NCI-H345 treated with DMSO at 0.1 percent for 48 hours (cell line): ENCODE data around the gene LRRC45.

Experiments
- DNase-seq: peaks from one replicate; lab custom pipeline; 2025; ENCODE audit not compliant: unreplicated experiment; lab: John Stamatoyannopoulos, UW

LRRC45 gene

DNA sequence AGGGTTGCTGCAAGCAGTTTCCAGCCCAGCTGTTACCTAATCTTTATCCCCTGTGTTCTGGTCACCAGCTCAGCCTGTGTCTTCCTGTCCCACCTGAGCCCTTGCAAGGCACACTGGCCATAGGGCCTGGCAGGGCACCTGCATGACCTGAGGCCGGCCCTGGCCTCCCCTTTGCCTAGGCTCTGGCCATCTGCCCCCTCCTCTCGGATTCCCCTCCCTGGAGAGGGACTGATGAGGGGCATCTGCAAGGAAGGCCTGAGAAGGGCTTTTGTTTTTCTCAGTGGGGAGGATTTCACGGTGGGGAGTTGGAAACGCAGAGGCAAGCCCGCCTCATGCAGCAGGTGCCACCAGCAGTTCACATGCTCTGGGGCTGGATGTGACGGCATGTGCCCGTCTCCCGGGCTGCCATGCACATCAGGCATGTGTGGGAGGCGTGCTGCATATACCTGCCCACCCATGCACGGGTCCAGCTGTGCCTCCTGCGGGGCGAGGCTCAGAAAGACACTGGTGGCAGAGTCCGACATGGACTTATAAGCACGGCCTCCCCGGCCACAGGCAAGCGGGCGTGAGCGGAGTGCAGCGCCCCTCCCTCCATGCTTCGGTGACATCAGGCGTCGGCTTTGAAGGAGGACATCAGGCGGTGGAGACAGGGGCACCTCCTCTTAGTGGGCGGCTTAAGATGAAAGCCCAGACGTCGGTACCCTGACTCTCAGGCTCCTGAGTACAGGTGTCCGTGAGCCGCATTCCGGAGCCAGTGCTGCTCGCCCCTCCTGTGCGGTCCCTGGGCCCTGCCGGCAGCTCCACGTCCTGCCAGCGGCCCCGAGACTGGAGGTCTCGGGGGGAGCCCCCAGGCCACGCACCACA is 29.1 kb upstream of the LRRC45 start:
- DNase-seq = no peak

DNA sequence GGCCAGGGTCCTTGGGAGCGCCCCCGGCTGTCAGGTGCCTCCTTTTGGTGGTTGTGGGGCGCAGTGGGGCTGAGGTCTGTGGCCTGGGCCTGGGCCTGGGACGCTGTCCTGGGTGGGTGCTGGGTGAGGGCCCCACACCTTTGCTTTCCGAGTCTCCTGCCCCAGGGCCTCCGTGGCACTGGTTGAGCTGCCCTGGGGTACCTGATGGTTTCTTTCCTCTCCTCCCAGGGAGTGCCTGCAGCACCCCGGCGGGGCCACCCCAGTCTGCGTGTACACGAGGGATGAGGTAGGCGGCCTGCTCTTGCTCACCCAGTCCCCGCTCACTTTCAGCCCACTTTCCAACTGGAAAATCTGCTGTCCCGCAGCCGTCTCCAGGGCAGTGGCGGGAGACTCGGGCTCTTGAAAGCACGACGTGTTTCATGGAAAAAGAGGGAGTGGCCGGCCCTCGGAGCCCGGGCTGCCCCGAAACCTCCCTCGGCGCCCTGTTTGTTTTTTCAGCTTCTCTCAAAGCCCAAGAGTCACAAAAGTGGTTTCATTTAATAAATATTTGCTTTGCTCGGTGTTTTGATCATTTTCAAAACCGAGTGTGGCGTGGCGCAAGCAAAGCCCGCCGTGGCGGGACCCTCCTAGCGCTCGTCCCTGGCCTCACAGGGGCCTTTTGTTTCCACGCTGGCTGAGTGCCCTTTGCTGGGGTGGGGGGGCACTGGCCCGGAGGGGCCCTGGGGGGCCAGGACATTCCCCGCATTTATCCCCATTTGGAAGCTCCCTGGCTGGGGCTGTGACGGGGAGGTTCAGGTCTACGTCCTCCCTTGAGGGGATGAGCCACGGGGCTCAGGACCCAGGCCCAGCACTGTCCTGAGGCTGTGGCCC is 28.3 kb upstream of the LRRC45 start:
- no peak for DNase-seq

DNA sequence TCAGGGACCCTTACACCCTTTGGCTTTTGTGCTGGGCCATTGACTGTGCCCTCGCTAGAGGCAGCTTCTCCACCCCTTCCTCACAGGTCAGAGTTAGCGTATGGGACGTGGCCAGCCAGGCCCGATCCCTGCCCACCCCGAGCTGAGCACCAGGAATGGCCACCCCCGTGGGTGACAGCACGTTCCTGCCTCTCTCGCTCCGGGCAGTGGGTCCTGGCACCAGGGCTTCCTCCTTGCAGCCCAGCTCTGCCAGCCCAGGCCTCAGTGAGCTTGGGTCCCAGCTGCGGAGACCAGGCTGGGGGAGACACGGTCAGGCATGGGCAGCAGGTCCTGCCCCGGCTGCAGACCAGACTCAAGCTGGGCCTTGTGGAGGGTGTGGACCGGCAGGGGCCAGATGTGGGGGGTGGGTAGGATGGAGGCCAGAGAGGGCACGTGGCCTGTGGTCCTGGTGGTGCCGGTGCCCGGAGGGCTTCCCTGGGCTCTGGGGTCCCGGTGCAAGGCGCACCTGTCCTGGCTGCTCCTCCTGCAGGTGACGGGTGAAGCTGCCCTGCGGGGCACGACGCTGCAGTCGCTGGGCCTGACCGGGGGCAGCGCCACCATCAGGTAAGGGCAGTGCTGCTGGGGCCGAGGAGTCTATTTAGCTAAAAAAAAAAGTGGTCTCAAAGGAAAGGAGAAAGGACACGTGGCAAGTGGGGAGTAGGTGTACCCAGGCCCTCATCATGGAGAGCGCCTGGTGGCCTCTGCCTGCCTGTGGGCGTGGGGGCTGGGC is 27.5 kb upstream of the LRRC45 start:
- DNase-seq = no peak

DNA sequence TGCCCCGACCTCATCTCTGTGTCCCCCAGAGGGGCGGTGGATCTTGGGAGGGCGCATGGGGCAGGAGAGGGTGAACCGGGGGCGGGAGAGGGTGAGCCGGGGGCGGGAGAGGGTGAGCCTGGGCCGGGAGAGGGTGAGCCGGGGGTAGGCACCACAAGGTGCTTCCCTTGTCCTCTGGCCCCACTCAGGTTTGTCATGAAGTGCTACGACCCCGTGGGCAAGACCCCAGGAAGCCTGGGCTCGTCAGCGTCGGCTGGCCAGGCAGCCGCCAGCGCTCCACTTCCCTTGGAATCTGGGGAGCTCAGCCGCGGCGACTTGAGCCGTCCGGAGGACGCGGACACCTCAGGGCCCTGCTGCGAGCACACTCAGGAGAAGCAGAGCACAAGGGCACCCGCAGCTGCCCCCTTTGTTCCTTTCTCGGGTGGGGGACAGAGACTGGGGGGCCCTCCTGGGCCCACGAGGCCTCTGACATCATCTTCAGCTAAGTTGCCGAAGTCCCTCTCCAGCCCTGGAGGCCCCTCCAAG is 26.8 kb upstream of the LRRC45 start:
- DNase-seq = no peak

DNA sequence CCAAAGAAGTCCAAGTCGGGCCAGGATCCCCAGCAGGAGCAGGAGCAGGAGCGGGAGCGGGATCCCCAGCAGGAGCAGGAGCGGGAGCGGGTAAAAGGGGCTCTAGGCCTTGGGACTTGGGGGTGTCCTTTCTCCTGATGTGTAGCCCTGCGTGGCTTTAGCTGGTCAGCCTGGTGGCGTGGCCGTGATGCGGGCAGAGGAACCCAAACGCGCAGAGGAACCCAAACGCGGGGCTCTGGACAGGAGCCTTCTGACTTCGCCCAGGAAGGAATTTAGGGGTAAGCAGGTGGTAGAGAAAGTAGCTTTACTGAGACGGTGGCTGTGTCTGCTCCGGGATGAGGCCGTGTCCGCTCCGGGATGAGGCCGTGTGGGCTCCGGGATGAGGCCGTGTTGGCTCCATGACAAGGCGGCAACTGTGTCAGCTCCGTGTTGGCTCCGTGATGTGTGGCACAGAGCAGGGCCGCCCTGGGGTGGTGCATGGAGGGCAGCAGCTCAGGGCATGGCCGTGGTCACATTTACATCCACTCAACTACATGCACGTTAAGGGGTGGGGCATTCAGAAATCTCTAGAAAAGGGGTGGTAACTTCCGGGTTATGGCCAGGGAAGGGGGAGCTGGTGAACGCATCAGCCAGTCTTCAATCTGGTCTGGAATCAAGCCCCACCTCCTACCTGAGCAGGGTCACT is 26.2 kb upstream of the LRRC45 start:
- no peak for DNase-seq

DNA sequence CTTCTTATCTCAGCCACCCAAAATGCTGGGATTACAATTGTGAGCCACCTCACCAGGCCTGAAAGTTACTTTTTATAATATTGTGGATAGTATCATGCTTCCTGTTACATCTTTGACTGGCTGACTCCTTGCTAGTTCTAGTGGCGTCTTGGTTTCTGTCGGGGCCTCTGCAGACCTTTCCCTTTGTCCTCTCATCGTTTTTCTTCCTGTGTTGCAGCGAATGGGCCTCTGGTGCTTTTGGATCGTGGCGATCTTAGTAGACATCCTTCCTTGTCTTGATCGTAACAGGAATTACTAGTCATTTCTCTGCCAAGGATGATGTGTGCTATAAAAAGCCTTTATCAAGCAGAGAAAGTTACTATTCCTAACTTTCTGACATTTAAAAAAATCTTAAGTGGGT is 24.9 kb upstream of the LRRC45 start:
- DNase-seq = no peak

DNA sequence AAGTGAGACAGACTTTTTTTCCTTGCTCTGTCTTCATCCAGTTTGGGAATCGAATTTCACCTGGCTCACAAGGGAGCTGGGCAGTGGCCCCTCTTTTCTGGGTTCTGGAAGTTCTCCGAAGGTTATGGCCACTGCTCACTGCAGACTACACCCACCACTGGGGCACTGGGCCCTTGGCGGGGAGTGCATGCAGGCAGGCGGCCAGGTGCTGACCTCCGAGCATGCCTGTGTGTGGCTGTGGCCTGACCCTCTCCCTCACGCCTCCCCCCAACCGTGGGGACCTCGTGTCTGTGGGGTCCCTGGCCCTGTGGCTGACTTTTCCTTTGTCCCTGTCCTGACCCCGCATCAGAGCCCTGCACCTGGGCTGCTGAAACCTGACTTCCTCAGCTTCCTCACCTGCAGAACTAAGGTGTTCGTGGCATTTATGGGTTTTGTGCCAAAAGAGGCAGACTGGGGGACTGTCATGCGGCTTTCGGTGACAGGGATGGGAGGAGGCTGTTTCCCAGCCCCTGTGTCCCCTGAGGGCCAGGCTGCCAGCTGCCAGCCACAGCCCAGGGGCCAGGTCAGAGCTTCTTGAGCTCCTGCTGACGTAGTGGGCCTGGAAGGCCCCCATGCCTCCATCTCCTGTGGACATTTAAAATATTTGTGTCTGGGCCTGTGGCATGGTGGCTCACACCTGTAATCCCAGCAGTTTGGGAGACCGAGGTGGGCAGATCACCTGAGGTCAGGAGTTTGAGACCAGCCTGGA is 24.2 kb upstream of the LRRC45 start:
- no peak for DNase-seq

DNA sequence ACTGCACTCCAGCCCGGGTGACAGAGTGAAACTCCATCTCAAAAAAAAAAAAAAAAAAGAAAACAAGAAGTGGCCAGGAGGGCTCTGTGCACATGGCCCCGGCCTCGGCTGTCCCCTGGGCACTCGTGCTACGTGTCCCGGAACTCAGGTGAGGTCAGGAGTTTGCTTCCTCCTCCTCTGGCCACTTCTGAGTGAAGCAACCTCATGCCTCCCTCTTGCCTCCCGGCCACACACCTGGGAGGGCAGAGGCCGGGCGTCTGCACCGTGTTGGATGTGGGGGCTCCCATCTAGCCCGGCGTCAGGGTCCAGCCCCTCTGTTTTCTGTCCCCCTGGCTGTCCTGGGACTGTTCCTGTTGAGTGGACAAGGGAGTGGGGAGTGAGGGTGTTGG is 23.5 kb upstream of the LRRC45 start:
- no peak for DNase-seq

DNA sequence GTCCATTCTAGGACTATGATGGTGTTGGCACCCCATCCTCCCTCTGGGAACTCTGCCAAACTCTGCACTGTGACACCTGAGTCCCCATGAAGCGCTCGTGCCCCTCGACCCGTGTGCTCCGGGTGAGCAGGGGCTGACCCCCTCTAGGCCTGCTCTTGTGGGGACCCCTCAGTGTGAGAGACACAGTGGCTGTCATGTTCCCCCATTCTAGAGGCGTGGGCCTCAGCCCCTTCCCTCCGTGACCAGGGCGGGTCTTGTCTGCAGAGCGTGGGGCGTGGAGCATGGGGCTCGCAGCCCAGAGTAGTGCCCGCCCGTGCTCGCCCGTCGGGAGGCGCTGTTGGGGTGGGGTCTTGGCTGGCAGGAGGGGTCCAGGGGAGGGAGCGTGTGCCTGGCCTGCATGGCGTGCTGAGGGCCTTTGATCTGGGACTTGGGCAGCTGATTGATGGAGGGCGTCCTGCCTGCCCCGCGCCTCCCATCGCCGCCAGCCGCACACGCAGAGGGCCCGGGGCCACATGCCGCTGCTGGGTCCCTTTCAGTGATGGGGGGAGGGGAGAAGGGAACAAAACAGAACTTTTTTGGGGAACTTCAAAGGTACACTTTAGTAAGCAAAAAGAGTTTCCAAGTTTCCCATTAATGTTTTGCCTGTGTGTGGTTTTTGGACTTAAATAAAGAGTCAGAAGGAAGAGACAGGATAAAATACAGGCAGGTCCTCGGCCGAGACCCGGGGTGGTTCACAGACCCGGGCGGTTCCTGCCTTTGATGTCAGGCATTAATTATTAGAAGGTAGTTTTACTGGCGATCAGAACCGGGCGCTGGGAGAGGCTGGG is 22.9 kb upstream of the LRRC45 start:
- no peak for DNase-seq

DNA sequence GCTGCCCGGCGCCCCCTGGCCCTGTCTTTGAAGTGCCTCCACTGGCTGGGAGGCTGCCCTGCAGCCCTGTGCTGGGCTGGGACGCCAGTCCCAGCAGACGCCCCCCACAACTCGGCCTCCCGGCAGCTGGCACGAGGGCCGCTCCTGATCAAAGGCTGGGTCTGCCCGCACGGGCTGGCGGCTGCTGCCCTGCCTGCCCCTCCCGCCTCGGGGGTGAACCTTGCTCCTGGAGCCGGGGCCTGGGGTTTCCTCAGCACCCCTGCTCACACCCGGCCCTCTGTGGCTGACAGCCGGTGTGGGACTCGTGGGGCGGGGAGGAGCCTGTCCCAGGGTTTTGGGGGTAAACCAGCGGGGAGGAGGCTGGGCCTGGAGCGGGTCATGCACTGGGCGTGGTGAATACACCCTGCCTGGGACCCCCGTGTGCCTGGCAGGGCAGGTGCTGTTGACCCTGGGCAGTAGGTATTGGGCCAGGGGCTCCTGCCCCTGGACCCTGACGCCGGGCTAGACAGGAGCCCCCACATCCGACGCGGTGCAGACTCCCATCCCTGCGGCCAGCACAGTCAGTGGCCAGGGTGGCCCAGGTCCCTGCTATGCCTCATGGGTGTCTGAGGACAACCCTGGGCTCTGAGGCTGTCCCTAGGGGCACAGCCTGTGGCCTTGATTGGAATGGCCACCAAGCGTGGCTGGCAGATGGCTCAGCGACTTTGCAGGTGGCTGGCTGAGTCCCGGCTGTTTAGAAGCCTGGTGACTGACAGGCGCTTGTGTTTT is 22.1 kb upstream of the LRRC45 start:
- DNase-seq = no peak

DNA sequence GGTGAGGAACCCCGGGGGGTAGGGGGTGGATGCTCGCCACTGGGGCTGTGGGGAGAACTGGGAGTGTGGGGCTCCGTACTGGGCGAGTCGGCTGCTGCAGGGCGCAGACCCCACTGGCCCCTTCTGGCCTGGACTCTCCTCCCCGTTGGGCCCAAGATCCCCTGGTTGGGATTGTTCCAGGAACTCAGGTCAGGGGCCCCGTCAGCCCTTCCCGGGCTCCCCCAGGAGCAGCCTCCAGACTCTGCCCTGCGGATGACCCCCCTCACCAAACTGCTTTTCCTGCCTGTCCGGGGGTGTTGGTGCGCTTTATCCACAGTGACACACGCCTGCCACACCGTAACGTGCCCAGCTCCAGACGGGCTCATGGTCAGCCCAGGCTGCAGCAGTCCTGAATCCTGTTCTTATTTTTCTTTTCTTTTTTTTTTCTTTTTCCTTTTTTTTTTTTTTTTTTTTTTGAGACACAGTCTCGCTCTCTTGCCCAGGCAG is 21.5 kb upstream of the LRRC45 start:
- no peak for DNase-seq

DNA sequence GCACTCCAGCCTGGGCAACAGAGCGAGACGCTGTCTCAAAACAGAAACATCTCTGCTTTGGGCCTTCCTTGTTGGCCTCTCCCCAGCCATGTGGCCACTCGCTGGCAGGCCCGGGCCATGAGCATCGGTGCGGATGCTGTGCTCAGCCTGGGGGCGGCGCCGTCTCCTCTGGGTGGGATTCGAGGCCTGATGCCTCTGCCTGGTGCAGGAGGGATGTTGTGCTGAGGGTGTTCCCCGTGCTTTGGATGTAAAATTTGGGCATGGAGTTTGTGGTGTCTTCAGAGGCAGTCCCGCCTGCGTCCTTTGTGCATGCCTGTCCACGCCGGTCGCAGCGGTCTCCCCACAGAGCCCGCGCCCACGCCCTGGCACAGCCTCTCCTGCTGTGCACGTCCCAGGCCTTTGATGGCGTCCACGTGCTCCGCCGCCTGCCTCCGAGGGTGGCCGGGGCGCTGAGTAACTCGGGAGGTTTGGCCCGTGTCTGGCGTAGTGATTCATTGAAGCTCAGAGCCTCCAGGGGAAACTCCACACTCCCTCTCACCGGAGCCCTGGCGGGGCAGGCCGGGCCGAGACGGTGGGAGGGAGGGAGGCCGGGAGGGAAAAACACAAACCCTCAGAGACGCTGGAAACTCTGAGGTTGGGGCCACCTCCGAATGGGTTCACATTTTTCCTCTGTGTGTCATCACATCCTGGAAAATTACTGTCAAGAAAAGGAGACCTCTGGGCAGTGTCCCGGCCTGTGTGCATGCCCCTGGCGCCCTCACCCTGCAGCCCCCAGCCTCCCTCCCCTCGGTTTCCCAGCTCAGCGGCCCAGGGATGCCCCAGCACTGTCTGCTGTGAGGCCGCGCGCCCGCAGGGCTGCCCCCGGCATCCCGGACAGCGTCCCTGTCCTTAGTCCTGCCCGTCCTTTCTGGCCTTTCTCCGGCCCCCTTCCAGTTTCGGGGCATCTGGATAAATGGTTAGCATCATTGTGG is 19.4 kb upstream of the LRRC45 start:
- no peak for DNase-seq

DNA sequence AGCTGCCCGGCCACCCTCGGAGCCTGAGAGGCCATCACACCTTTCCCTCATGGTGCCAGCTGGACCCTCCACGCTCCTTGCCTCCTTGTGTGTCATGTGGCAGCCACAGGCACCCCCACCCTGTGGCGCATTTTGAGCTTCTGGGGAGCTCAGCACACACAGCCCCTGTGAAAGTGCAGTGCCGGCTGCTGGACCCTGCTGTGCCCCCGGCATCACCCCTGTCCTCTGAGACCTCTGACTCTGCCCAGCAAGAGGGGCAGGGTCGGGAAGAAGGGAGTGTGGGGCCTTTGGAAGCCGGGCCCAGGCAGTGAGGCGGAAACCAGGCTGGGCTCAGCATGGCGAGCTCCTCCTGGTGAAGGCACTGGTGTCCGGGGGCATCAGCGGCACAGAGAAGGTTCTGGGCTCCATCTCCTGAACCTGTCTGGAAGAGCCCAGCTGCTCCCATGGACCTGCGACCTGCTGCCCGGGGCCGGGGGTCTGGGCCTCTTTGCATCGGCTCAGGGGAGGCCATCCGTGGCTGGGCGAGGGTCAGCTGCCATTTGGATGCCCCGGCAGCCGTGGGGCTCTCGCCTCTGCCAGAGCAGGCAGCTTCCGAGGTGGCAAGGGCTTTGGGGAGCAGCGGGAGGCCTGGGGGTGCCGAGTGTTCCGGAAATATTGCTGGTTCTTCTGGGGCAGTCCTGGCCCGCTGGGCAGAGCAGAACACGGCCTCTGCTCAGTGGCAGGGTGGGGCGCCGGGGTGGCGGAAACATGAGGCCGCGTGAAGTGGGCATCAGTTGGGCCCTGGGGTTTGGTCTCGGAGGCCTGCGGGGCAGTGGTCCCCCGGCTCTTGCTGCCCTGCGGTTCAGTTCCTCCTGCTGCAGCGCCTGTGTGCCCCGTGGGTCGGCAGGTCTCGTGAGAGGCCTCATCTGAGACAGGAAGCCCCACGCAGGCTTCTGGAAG is 18.3 kb upstream of the LRRC45 start:
- no peak for DNase-seq

DNA sequence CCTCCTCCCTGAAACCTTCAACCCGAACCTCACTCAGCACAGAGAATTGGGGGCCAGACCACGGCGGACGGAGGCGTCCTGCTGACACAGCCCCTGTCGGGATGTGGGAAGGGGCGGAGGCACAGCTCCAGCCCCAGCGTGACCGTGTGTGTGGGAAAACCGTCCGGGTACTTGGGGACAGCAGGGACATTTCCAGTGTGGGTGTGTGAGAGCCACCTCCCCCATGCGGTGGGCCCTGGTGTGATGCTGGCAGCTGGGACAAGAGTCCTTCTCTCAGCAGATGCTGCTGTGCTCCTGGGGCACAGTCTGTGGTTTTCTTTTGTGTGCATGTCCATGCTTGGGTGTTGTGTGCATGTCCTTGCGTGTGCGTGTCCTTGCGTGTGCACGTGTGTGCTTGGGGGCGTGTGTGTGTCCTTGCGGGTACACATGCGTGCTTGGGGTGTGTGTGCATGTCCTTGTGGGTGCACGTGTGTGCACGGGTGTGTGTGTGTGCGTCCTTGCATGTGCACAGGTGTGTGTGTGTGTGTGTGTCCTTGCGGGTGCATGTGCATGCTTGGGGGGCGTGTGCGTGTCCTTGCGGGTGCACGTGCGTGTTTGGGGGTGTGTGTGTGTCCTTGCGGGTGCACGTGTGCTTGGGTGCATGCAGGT is 17.3 kb upstream of the LRRC45 start:
- DNase-seq = no peak

DNA sequence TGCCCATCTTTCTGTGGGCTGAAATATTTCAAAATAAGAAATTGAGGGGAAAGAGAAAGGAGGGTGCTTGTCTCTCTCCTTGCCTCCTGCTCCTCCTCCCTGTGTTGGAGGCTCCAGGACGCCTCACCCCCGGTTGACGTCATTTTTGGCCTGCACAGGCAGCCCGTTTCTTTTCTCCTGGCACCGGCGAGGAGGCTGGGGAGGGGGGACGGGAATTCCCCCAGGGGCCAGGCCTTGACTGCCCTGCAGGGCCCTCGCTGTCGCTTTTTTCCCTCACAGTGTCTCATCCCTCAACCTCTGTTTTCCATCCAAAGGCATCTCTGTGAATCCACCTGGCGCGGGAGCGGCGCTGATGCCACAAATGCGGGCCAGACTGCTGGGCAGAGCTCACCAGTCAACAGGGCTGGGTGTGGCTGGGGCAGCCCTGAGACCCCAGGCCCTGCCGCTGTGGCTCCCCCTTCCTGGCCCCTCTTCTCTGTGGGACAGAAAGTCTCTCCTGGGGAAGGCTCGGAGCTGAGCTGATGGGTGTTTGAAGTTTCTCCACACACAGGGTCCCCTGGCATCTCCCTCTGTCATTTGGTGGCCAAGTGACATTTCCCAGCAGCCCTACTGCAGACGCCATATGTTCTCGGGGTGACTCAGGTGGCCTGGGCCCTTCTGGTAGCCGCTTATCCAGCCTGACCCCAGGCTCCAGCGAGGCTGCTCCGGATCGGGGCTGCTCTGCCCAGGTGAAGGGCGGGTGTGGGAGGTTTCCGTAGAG is 16.5 kb upstream of the LRRC45 start:
- no peak for DNase-seq
